AG10803 (cell line): ENCODE data around the gene ETV3.
"Not testable (repeated sequence)": the region's sequence is repeated elsewhere in the genome, so short reads cannot be mapped to it uniquely, and the experiment has no call there.

Experiments used
- DNase-seq: peaks from one replicate; pipeline ENCODE4 v3.0.0; 2010; ENCODE audit warnings: low read depth
- H3K4me3 ChIP-seq: 2 replicates; pipeline ENCODE4 v1.5.1; 2011; ENCODE audit warnings: mild to moderate bottlenecking, low read length, control low read depth
- TF ChIP-seq, protein P1 (sequence below): conservative IDR thresholded peaks from 2 replicates; pipeline ENCODE4 v1.5.1; 2011; ENCODE audit warnings: mild to moderate bottlenecking, low read length, control low read depth, inconsistent platforms

Gene ETV3

DNA sequence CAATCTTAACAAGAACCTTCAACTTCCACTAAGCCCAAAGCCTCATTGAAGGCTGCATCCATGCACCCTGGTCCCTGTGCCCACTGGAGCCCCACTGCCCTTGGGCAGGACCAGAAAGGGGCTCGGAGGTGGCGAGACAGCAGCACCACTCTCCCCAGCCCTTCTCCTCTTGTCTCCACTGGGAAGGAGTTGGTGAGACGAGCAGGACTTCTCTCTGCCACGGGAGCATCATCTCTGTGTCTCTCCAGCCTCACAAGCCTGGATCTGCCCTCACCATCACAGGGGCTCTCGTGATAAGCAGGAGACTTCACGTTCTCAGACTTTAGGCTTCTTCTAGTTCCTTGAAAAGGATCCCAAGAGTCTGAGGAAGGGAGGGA, 31.4 kb downstream of the ETV3 start:
- no peak overlapping the region for H3K4me3 ChIP-seq
- no peak for DNase-seq
- TF ChIP-seq, protein P1, sequence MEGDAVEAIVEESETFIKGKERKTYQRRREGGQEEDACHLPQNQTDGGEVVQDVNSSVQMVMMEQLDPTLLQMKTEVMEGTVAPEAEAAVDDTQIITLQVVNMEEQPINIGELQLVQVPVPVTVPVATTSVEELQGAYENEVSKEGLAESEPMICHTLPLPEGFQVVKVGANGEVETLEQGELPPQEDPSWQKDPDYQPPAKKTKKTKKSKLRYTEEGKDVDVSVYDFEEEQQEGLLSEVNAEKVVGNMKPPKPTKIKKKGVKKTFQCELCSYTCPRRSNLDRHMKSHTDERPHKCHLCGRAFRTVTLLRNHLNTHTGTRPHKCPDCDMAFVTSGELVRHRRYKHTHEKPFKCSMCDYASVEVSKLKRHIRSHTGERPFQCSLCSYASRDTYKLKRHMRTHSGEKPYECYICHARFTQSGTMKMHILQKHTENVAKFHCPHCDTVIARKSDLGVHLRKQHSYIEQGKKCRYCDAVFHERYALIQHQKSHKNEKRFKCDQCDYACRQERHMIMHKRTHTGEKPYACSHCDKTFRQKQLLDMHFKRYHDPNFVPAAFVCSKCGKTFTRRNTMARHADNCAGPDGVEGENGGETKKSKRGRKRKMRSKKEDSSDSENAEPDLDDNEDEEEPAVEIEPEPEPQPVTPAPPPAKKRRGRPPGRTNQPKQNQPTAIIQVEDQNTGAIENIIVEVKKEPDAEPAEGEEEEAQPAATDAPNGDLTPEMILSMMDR: no peak

DNA sequence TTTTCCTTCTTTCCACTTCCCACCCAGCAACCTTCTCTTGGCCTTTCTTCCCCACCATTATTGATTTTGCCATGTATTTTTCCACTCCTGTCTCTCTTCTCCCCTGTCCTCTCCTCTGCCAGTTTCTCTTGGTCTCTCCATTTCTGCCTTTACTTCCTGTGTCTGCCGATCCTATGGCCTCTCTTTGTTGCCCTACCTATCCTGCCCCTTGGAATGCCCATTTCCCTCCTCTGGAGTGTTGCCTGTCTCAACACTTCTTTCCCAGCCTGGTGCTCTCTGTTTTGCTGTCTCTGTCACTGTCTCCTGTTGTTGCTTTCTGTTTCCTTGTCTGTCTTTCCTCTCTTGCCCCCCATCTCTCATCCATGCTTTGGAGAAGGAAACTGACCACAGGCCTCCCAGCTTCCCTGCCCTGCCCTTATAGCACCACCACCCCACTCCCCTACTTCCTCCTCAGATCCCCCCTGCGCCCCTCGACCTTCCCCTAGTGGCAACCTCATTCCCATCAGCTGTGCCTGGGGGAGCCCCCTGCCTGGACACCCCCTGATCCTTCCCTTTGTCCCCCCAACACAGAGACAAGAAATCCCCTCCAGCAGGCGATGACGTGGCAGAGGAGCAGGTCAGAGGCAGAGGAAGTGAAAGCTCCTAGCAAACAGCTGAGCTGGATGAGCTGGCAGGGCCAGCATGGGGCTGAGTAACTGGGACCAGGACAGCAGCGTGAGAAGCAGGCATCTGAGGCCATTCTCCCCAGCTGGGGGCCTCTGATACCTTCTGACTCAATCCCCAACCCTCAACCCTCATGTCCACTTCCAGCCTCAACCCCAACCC, 32.0 kb downstream of the ETV3 start:
- TF ChIP-seq, protein P1: no peak
- DNase-seq: peak; percentile 79
- no peak overlapping the region for H3K4me3 ChIP-seq

DNA sequence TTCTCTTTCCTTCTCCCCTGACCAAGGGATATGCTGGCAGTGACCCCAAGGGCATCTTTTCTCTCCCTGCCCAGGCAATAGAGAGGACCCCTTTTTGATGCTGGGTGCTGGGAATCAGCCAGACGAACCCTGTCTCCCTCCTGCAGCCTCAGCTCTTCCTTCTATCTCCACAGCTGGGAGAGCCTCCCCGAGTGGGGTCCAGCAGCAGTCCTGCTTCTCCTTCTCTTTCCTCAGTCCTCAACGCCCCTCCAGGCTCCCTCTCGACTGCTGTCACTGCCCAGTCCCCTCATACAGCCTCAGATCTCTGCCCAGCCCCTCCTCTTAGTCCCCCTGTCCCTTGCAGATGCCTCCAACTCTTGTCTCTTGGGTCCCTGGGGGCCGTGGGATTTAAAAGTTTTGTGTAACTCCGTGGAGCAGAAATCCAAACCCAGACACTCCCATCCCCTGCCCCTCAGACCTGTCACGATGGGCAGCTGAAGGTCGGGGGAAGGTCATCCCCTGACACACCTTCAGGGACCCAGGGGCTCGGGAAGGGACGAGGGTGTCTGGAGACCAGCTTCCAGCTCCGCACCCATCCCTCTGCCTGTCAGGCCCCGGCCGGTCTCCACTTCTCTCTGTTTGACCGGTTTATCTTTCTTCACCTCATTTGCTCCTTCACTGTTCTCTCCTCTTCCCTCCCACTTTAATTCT, 32.8 kb downstream of the ETV3 start:
- no peak for DNase-seq
- no peak overlapping the region for H3K4me3 ChIP-seq
- TF ChIP-seq, protein P1: no peak

DNA sequence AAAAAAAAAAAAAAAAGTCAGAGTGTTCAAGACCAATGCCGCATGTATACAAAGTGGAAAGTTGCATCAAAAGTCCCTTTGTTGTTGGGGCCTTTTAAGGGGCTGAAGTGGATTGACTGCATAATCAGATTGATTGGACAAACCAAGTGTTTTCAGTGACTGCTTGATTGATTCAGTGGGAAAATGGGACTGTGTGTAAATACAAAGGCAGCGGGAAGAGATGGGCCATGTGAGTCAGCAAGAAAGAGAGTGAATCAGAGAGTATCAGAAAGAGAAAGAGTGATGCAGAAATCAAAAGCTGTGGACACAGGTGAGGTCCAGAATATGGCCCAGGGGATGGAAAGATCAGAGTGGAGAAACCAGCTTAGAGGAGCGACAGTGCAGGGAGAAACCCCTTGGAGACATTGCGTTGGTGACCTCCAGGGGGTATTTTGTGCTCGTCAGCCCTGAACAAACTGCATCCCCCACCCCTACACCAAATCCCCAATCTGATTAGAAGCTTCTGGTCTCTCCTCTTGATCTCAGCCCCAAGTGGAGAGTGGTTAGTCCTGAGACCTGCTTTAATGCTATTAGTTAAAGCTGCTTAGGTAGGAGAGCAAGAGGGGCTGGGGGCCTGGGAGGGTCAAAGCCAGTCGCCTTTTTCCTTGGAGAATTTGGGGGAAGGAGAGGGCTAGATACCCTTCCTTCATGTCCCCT, 33.4 kb downstream of the ETV3 start:
- TF ChIP-seq, protein P1: no peak
- no peak for DNase-seq
- no peak overlapping the region for H3K4me3 ChIP-seq

DNA sequence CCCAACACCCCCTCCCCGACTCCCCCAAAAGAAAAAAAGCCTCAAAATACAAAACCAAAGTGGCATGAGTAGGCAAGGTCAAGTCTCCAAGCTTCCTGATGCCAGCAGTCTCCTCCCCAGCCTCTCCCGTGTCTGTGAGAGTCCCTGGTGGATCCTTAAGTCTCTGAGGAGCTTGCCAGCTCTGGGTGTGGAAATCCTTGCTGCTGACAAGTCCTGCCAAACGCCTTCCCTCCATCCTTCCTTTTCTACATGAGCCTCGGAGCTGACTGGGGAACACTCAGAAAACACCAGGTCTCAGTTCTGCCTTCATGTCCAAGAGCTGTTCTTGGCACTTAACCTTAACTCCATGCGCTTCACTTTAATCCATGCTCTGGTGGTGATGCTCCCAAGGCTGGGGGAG, 34.9 kb downstream of the ETV3 start:
- TF ChIP-seq, protein P1: no peak

DNA sequence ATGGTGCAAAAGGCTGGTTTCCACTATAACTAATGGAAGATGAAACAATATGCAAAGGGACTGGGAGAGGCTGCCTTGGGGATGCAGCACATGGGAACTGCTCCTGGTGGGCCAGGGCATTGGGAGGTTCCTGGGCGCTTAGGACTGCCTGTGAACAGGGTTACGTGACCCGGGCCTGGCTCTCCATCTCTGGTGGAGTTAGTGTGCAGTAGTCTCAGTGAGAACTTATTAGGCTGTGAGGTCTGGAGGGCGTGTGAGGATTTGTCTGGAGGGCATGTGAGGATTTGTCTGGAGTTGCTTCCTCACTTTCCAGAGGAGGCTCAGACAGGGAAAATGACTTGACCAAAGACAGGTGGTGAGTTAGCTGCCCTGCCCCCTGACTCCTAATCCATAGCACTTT, 37.0 kb downstream of the ETV3 start:
- no peak for DNase-seq
- TF ChIP-seq, protein P1: no peak
- no peak overlapping the region for H3K4me3 ChIP-seq

More for the DNA sequence above, 34.9 kb downstream of the ETV3 start:
- no peak overlapping the region for H3K4me3 ChIP-seq
- no peak for DNase-seq

DNA sequence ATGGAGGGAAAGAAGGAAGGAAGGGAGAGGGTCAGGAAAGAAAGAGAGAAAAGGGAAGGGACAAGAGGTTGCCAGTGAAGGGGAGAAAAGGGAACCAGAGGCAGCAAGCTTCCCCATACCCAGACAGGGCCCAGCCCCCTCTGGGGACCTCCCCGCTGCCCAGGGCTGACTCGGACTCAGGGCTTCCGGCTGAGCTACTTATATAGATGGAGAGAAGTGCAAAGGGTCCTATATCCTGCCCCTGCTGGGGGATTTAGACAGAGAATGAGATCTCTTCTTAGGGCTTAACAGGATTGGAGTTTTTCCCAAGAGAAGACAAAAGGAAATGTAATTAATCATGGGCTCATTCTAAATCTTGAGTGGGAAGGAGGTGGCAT, 38.6 kb downstream of the ETV3 start, which contains the start of gene ETV3L:
Gene ETV3L (minus strand): TSS at position 176 of the 377 bp plus-strand sequence. CDS start 285 bp downstream, outside the sequence.
- TF ChIP-seq, protein P1: no peak
- no peak for DNase-seq
- no peak within 1 kb of the TSS for H3K4me3 ChIP-seq

DNA sequence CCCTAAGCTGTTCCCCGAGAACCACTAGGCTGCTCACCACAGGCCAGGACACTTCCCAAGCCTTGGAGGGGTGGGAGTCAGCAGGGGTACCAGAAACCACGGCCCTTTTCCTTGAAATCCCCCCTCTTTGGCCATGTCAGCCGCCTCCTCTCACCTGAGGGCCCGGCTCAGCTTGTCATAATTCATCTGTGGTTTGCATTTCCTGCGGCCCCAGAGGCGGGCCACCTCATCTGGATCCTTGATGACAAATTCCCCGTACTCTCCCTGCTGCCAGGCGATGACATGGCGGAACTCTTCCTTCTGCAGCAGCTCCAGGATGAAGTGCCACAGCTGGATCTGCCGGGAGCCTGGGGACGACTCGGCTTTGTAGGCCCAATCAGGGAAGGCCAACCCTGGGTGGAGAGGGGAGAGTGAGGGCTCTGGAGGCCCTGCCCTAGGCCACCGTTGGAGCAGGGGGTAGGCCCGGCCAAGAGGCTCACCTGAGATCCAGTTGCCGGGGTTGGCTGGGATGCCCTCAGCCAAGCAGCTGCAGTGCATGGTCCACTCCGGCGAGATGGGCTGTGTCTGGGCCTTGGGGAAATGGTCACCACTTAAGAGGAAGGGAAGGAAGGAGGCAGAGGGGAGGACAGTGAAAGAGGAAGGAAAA, 39.1 kb downstream of the ETV3 start:
- not testable (repeated sequence) for DNase-seq, H3K4me3 ChIP-seq
